Measurements from ENCODE around the gene BTBD19. TPM values are rescaled to one million over a fixed set of nuclear protein-coding genes. Genes with fewer than 3 reads are reported as not detected.
A peak's percentile ranks its signal among the peaks of the same experiment; 100 is the strongest.

Gene BTBD19
- total and polyA plus RNA-seq, 2 donors (not counting 1 experiment from before 2014, with no cell fraction given): 0.75 to 2.3 TPM

DNA sequence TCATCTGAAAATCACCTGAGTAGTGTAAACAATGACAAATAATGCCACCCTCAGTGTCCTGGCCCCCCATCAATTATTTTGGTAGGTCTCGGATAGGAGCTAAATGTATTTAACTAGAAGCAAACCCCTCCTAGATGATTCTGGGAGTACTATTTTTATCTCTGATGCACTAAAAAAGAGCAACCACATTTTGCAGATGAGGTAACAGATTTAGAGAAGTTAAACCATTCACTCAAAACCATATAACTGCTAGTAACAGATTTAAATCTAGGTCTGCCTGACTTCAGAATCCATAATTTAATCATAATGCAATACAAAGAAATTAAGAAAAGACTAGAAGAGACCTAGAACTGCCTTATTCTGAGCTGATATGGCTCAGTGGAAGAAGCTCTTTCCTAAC lies 52.0 kb downstream of the BTBD19 start:
- Histone ChIP-seq H2AFZ (ENCODE audit: insufficient read depth, low read depth, low read length, poor library complexity, severe bottlenecking) (peak overlapping the region; percentile 21), H3K36me3 (replicated peaks in 1 of 2; ENCODE audit: control extremely low read depth in 1 of 2, control insufficient read depth in 1 of 2, extremely low read depth in 1 of 2, insufficient read depth in 2 of 2, low read length in 1 of 2) (peaks cover 0 to 9% of the 10 kb centered on the region in 2 experiments), H3K4me1 (ENCODE audit: control insufficient read depth in 2 of 2, insufficient read depth in 2 of 2, low read length in 2 of 2) (peaks cover 16% of the 10 kb centered on the region in 2 donors), H3K4me2 (replicated peaks; ENCODE audit: low read depth, low read length, poor library complexity, severe bottlenecking) (peak overlapping the region; percentile 41), H3K79me2 (ENCODE audit: control insufficient read depth, insufficient read depth, low read length) (no peaks in the 10 kb centered on the region), H3K9ac (ENCODE audit: low read length) (peak overlapping the region; percentile 5), H4K20me1 (ENCODE audit: control insufficient read depth, insufficient read depth, low read length, poor library complexity, severe bottlenecking) (no peaks in the 10 kb centered on the region), H3K4me3 (ENCODE audit: control extremely low read depth in 1 of 5, extremely low read depth in 1 of 5, insufficient read depth in 1 of 5, low read depth in 2 of 5, low read length in 4 of 5) (no peak overlapping the region), H3K27ac (ENCODE audit: low read length in 2 of 2) (peak overlapping the region; percentile 39 to 52), H3K9me3 (ENCODE audit: control extremely low read depth in 1 of 3, control insufficient read depth in 2 of 3, insufficient read depth in 1 of 3, low read length in 2 of 3) (no peaks in the 10 kb centered on the region), H3K27me3 (replicated peaks in 1 of 4; ENCODE audit: control extremely low read depth in 1 of 4, control insufficient read depth in 3 of 4, insufficient read depth in 4 of 4, low read length in 3 of 4) (no peaks in the 10 kb centered on the region)
- POLR2A ChIA-PET: no interaction called here
- DNase-seq (no peak), ATAC-seq (ENCODE audit: low read depth) (no peak)
- no peak for TF ChIP-seq EZH2 (IDR thresholded peaks at IDR 0.05; ENCODE audit: borderline replicate concordance, insufficient read depth, low read depth, low read length, poor library complexity, severe bottlenecking)
- TF ChIP-seq CTCF (IDR thresholded peaks at IDR 0.05): no peak
- H3K27ac Mint-ChIP-seq: no peak overlapping the region
- WGBS (ENCODE audit: insufficient coverage): no CpG with 5 or more reads among the region's 1 CpG
- H3K4me1 Mint-ChIP-seq: peaks cover 18% of the 10 kb centered on the region
- H3K27me3 Mint-ChIP-seq: no peaks in the 10 kb centered on the region
- peak overlapping the region; percentile 17 for H3K4me3 Mint-ChIP-seq
- intact Hi-C loops (cut with micrococcal nuclease): no loop called here
- H3K9me3 Mint-ChIP-seq (ENCODE audit: insufficient read depth): no peaks in the 10 kb centered on the region
- CTCF ChIA-PET: no interaction called here

DNA sequence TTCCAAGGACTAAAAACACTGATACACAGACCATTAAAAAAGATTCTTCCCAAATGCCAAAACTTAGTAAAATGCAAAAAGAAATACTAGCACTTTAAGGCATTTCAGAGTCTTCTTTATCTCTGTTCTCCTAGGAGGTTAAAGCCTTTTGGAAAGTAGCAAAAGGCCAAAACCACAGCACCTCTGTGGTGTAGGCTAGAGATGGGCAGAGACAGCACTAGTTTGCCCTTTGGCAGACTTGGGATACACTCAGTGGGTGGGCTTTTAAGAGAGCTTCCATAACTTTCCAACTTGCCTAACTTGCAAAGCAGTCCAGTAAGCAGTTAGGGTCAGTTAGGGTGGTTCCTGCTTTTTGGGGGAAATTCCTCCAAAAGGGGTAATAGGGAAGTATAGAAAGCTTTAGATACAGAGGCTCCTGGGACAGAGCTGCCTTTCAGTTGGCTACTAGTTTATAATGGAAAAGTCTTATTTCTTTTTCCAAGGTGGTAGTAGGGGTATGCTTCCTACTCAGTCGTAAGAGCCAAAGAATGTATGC lies 52.6 kb downstream of the BTBD19 start:
- no peak overlapping the region for H3K4me3 Mint-ChIP-seq
- Histone ChIP-seq H3K4me1 (ENCODE audit: control insufficient read depth in 2 of 2, insufficient read depth in 2 of 2, low read length in 2 of 2) (peaks cover 16% of the 10 kb centered on the region in 2 donors), H3K9me3 (ENCODE audit: control extremely low read depth in 1 of 3, control insufficient read depth in 2 of 3, insufficient read depth in 1 of 3, low read length in 2 of 3) (no peaks in the 10 kb centered on the region), H3K27me3 (replicated peaks in 1 of 4; ENCODE audit: control extremely low read depth in 1 of 4, control insufficient read depth in 3 of 4, insufficient read depth in 4 of 4, low read length in 3 of 4) (no peaks in the 10 kb centered on the region), H3K9ac (ENCODE audit: low read length) (peak overlapping the region; percentile 5), H3K27ac (ENCODE audit: low read length in 2 of 2) (peak overlapping the region in 1 of 2 donors; percentile 39), H4K20me1 (ENCODE audit: control insufficient read depth, insufficient read depth, low read length, poor library complexity, severe bottlenecking) (no peaks in the 10 kb centered on the region), H3K4me3 (ENCODE audit: control extremely low read depth in 1 of 5, extremely low read depth in 1 of 5, insufficient read depth in 1 of 5, low read depth in 2 of 5, low read length in 4 of 5) (no peak overlapping the region), H3K4me2 (replicated peaks; ENCODE audit: low read depth, low read length, poor library complexity, severe bottlenecking) (peak overlapping the region; percentile 41), H2AFZ (ENCODE audit: insufficient read depth, low read depth, low read length, poor library complexity, severe bottlenecking) (no peak overlapping the region), H3K36me3 (replicated peaks in 1 of 2; ENCODE audit: control extremely low read depth in 1 of 2, control insufficient read depth in 1 of 2, extremely low read depth in 1 of 2, insufficient read depth in 2 of 2, low read length in 1 of 2) (peaks cover 0 to 9% of the 10 kb centered on the region in 2 experiments), H3K79me2 (ENCODE audit: control insufficient read depth, insufficient read depth, low read length) (no peaks in the 10 kb centered on the region)
- WGBS (ENCODE audit: insufficient coverage): no CpG with 5 or more reads among the region's 1 CpG
- TF ChIP-seq EZH2 (IDR thresholded peaks at IDR 0.05; ENCODE audit: borderline replicate concordance, insufficient read depth, low read depth, low read length, poor library complexity, severe bottlenecking): no peak
- TF ChIP-seq CTCF (IDR thresholded peaks at IDR 0.05): no peak
- H3K27ac Mint-ChIP-seq: no peak overlapping the region
- H3K27me3 Mint-ChIP-seq: no peaks in the 10 kb centered on the region
- ChIA-PET POLR2A (no interaction called here), CTCF (no interaction called here)
- intact Hi-C loops (cut with micrococcal nuclease): no loop called here
- no peak for DNase-seq
- no peaks in the 10 kb centered on the region for H3K9me3 Mint-ChIP-seq (ENCODE audit: insufficient read depth)
- no peak for ATAC-seq (ENCODE audit: low read depth)
- H3K4me1 Mint-ChIP-seq: peaks cover 18% of the 10 kb centered on the region
